WTC11 (cell line): ENCODE measurements around the gene RREB1. TPM values are rescaled to one million over a fixed set of nuclear protein-coding genes. Genes with fewer than 3 reads are reported as not detected.

Experiments used
- ATAC-seq: fragments of 200-7000 bp; cut with Tn5 transposase; 2 replicates; pipeline ENCODE4 v1.10.0; 2021; ENCODE audit warnings: mild to moderate bottlenecking, moderate library complexity
- CTCF ChIA-PET: fragments of 300-600 bp; sonication (Branson Sonifier 250); formaldehyde crosslinking; loops from one replicate; lab custom pipeline; 2021; ENCODE audit warnings: antibody characterized with exemption; lab: Charles Lee
- POLR2A ChIA-PET: fragments of 350-600 bp; sonication (Branson Sonifier 250); formaldehyde crosslinking; loops from one replicate; lab custom pipeline; 2021; ENCODE audit warnings: antibody characterized with exemption; lab: Charles Lee
- DNase-seq: peaks from one replicate; pipeline ENCODE4 v3.0.0; 2021; ENCODE audit warnings: low spot score
- H3K27ac Mint-ChIP-seq: 2 replicates; pipeline ENCODE4 v1.8.0; 2021; ENCODE audit warnings: mixed read lengths
- H3K27me3 Mint-ChIP-seq: 2 replicates; pipeline ENCODE4 v1.8.0; 2021; ENCODE audit warnings: low read depth, mild to moderate bottlenecking, moderate library complexity, mixed read lengths
- H3K36me3 Mint-ChIP-seq: 2 replicates; pipeline ENCODE4 v1.8.0; 2021; ENCODE audit warnings: mixed read lengths
- H3K4me1 Mint-ChIP-seq: 2 replicates; pipeline ENCODE4 v1.8.0; 2022; ENCODE audit warnings: mixed read lengths
- H3K4me3 Mint-ChIP-seq: 2 replicates; pipeline ENCODE4 v1.8.0; 2021; ENCODE audit warnings: mild to moderate bottlenecking, moderate library complexity, mixed read lengths
- H3K9me3 Mint-ChIP-seq: 2 replicates; pipeline ENCODE4 v1.8.0; 2021; ENCODE audit warnings: mixed read lengths
- CBFB ChIP-seq: sonication (generic); formaldehyde crosslinking; IDR thresholded peaks from 2 replicates; pipeline ENCODE4 v1.8.1; 2022; ENCODE audit warnings: mild to moderate bottlenecking, low read depth, missing genetic modification reagents
- CREM ChIP-seq: sonication (generic); formaldehyde crosslinking; IDR thresholded peaks from 2 replicates; pipeline ENCODE4 v1.8.1; 2022; ENCODE audit warnings: mild to moderate bottlenecking, missing genetic modification reagents, moderate library complexity
- GABPB1 ChIP-seq: sonication (generic); formaldehyde crosslinking; IDR thresholded peaks from 2 replicates; pipeline ENCODE4 v1.8.1; 2023; ENCODE audit warnings: mild to moderate bottlenecking, missing genetic modification reagents
- GRHL2 ChIP-seq: fragments of 250-450 bp; sonication (Bioruptor Pico); IDR thresholded peaks from 2 replicates; pipeline ENCODE4 v1.8.0; 2022; ENCODE audit warnings: mild to moderate bottlenecking, moderate library complexity; ENCODE audit not compliant: insufficient replicate concordance, severe bottlenecking
- IRF1 ChIP-seq: sonication (generic); formaldehyde crosslinking; IDR thresholded peaks from 2 replicates; pipeline ENCODE4 v1.8.0; 2023; ENCODE audit warnings: missing genetic modification reagents
- KAT7 ChIP-seq: sonication (generic); formaldehyde crosslinking; IDR thresholded peaks from 2 replicates; pipeline ENCODE4 v1.8.1; 2023; ENCODE audit warnings: missing genetic modification reagents, mild to moderate bottlenecking, borderline replicate concordance
- MXD4 ChIP-seq: fragments of 250-450 bp; sonication (Bioruptor Pico); IDR thresholded peaks from 2 replicates; pipeline ENCODE4 v1.8.0; 2021; ENCODE audit warnings: mild to moderate bottlenecking, moderate library complexity, borderline replicate concordance
- PRRX2 ChIP-seq: fragments of 250-450 bp; sonication (Bioruptor Pico); IDR thresholded peaks from 2 replicates; pipeline ENCODE4 v1.8.0; 2021; ENCODE audit warnings: mild to moderate bottlenecking
- RORB ChIP-seq: fragments of 250-450 bp; sonication (Bioruptor Pico); IDR thresholded peaks from 2 replicates; pipeline ENCODE4 v1.9.0; 2021; ENCODE audit warnings: mild to moderate bottlenecking
- SOX15 ChIP-seq: fragments of 250-450 bp; sonication (Bioruptor Pico); IDR thresholded peaks from 2 replicates; pipeline ENCODE4 v1.9.0; 2021; ENCODE audit warnings: mild to moderate bottlenecking
- ZBTB21 ChIP-seq: sonication (generic); formaldehyde crosslinking; IDR thresholded peaks from 2 replicates; pipeline ENCODE4 v1.8.1; 2023; ENCODE audit warnings: mild to moderate bottlenecking, missing genetic modification reagents, borderline replicate concordance
- ZBTB43 ChIP-seq: sonication (generic); formaldehyde crosslinking; IDR thresholded peaks from 2 replicates; pipeline ENCODE4 v1.8.1; 2023; ENCODE audit warnings: mild to moderate bottlenecking, missing genetic modification reagents
- ZNF121 ChIP-seq: sonication (generic); formaldehyde crosslinking; IDR thresholded peaks from 2 replicates; pipeline ENCODE4 v1.8.0; 2023; ENCODE audit warnings: missing genetic modification reagents
- ZNF138 ChIP-seq: sonication (generic); formaldehyde crosslinking; conservative IDR thresholded peaks from 2 replicates; pipeline ENCODE4 v1.8.1; 2022; ENCODE audit warnings: mild to moderate bottlenecking, moderate library complexity, missing genetic modification reagents
- ZNF317 ChIP-seq: sonication (generic); formaldehyde crosslinking; IDR thresholded peaks from 2 replicates; pipeline ENCODE4 v1.8.1; 2023; ENCODE audit warnings: low read depth, mild to moderate bottlenecking, moderate library complexity, missing genetic modification reagents, borderline replicate concordance
- ZNF396 ChIP-seq: fragments of 250-450 bp; sonication (Bioruptor Pico); IDR thresholded peaks from 2 replicates; pipeline ENCODE4 v1.8.0; 2021; ENCODE audit warnings: mild to moderate bottlenecking, moderate library complexity, borderline replicate concordance
- ZNF671 ChIP-seq: fragments of 250-450 bp; sonication (Bioruptor Pico); IDR thresholded peaks from 2 replicates; pipeline ENCODE4 v1.8.0; 2021; ENCODE audit warnings: mild to moderate bottlenecking
- total RNA-seq: library from RNA; stranded (reverse); gene quantifications from 3 replicates; pipeline ENCODE4 v1.2.3, GENCODE V29; 2021
- TF ChIP-seq, protein P1 (sequence below): sonication (generic); formaldehyde crosslinking; conservative IDR thresholded peaks from 2 replicates; pipeline ENCODE4 v1.8.1; 2023; ENCODE audit warnings: mild to moderate bottlenecking, low read depth, missing genetic modification reagents, moderate library complexity
- TF ChIP-seq, protein P2 (sequence below): sonication (generic); formaldehyde crosslinking; IDR thresholded peaks from 2 replicates; pipeline ENCODE4 v1.8.1; 2023; ENCODE audit warnings: mild to moderate bottlenecking, moderate library complexity, missing genetic modification reagents

The RREB1 gene
- total RNA-seq, 1 experiment from 2014 or later = 38.5 TPM

- POLR2A ChIA-PET = no interaction called here
- H3K27ac Mint-ChIP-seq = no peak overlapping the region; the same call in 1 of the 2 replicates
- H3K9me3 Mint-ChIP-seq = no peaks in the 10 kb centered on the region
- TF ChIP-seq GABPB1 (CRISPR knock-in tag) (peak; percentile 50; the same call in 1 of the 2 replicates), ZNF671 (CRISPR knock-in tag) (no peak)
- TF ChIP-seq, all 79 proteins: peak for 1
- H3K4me1 Mint-ChIP-seq = peaks cover 69% of the 10 kb centered on the region
- ATAC-seq = peak; percentile 35
- H3K4me3 Mint-ChIP-seq = peak overlapping the region; percentile 7; the same call in 1 of the 2 replicates
- peak; percentile 36 for DNase-seq
- no peaks in the 10 kb centered on the region for H3K27me3 Mint-ChIP-seq
- CTCF ChIA-PET = no interaction called here
- no peaks in the 10 kb centered on the region for H3K36me3 Mint-ChIP-seq
Measured at GRCh38 chr6:7138921-7139358, 31.2 kb downstream of the RREB1 start.

DNA sequence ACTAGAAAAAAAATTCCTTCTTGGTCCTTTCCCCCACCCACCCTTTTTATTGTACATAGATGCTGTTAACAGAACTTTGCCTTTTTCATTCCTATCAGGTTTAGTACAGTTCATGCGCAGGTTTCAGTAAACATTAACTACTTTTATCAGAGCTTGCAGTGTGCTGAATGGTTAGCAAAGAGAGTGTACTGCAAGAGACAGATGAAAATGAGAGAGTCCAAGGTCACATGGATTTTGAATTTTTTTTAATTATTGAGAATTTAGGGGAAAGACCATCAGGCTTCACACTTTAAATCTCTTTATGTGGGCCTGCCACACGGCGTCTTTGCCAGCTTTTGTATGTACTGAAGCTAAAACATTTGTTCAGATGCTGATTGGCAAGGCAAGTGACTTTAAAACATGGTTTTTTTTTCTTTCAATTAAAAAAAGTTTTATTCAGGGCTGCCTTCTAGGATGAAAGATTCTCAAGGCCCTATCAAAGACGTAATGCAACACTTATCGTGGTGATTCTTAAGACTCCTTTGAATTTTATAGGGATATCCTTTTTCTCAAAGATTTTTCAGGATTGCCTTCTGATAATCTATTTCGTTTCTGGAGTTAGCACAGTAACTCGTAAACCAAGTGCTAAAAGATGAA lies 32.2 kb downstream of the RREB1 start:
- no peak for ATAC-seq
- TF ChIP-seq RORB (CRISPR knock-in tag) = no peak
- TF ChIP-seq PRRX2 (CRISPR knock-in tag) = no peak
- TF ChIP-seq, protein P1, sequence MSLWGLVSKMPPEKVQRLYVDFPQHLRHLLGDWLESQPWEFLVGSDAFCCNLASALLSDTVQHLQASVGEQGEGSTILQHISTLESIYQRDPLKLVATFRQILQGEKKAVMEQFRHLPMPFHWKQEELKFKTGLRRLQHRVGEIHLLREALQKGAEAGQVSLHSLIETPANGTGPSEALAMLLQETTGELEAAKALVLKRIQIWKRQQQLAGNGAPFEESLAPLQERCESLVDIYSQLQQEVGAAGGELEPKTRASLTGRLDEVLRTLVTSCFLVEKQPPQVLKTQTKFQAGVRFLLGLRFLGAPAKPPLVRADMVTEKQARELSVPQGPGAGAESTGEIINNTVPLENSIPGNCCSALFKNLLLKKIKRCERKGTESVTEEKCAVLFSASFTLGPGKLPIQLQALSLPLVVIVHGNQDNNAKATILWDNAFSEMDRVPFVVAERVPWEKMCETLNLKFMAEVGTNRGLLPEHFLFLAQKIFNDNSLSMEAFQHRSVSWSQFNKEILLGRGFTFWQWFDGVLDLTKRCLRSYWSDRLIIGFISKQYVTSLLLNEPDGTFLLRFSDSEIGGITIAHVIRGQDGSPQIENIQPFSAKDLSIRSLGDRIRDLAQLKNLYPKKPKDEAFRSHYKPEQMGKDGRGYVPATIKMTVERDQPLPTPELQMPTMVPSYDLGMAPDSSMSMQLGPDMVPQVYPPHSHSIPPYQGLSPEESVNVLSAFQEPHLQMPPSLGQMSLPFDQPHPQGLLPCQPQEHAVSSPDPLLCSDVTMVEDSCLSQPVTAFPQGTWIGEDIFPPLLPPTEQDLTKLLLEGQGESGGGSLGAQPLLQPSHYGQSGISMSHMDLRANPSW (CRISPR knock-in tag) = no peak
- TF ChIP-seq ZNF121 (CRISPR knock-in tag) = no peak
- no peak for TF ChIP-seq ZNF317 (CRISPR knock-in tag)
- no peak for TF ChIP-seq ZBTB21 (CRISPR knock-in tag)
- TF ChIP-seq MXD4 = no peak
- TF ChIP-seq GRHL2 (CRISPR knock-in tag) = no peak
- TF ChIP-seq, protein P2, sequence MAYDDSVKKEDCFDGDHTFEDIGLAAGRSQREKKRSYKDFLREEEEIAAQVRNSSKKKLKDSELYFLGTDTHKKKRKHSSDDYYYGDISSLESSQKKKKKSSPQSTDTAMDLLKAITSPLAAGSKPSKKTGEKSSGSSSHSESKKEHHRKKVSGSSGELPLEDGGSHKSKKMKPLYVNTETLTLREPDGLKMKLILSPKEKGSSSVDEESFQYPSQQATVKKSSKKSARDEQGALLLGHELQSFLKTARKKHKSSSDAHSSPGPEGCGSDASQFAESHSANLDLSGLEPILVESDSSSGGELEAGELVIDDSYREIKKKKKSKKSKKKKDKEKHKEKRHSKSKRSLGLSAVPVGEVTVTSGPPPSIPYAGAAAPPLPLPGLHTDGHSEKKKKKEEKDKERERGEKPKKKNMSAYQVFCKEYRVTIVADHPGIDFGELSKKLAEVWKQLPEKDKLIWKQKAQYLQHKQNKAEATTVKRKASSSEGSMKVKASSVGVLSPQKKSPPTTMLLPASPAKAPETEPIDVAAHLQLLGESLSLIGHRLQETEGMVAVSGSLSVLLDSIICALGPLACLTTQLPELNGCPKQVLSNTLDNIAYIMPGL = no peak
- no peak for TF ChIP-seq ZNF138
- TF ChIP-seq CBFB = no peak
- no peak for TF ChIP-seq IRF1
- TF ChIP-seq ZNF396 (CRISPR knock-in tag) = no peak
- no peak for TF ChIP-seq SOX15
- TF ChIP-seq CREM (CRISPR knock-in tag) = no peak
- no peak for TF ChIP-seq ZBTB43 (CRISPR knock-in tag)
- TF ChIP-seq KAT7 (CRISPR knock-in tag) = no peak
- Mint-ChIP-seq H3K9me3 (no peaks in the 10 kb centered on the region), H3K4me3 (peak overlapping the region; percentile 76), H3K27me3 (no peaks in the 10 kb centered on the region), H3K27ac (peak overlapping the region; percentile 93; the same call in 1 of the 2 replicates), H3K36me3 (no peaks in the 10 kb centered on the region), H3K4me1 (peaks cover 70% of the 10 kb centered on the region)
- CTCF ChIA-PET = no interaction called here
- POLR2A ChIA-PET = no interaction called here
- DNase-seq = no peak
